ENCODE measurements around the gene TMEM18. TPM values are rescaled to one million over a fixed set of nuclear protein-coding genes. Genes with fewer than 3 reads are reported as not detected.

The TMEM18 gene
- total and polyA plus RNA-seq, 2 of the 13 experiments (the other 11 are each of a cell fraction or from before 2014, with no cell fraction given): 45.9 to 49.4 TPM

DNA sequence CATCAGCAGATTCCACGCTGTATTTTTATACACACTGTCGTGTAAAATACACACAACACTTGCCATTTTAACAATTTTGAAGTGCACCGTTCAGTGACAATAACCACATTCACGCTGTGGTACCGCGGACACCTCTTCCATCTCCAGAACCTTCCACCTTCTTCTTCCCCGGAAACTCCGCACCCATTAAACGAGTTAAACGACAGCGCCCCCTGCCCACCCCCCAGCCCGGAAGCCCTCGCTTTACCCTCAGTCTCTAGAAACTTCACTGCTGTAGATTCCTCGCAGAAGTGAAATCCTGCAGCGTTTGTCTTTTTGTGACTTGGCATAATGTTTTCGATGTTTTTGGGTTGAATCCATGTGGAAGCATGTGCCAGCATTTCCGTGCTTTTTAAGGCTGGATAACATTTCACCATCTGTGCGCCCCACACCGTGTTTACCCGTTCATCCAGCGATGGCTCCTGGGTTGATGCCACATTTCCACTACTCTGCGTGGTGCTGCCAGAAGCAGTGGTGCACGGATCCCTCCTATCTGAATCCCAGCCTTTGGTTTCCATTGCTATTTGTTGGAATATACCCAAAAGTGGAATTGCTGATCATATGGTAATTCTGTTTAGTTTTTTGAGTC lies 32.0 kb upstream of the TMEM18 start:
- ChIA-PET POLR2A (no interaction called here), CTCF (ENCODE audit: low intra/inter-chr PET ratio, low total read pairs) (no interaction called here)
- no peaks in the 10 kb centered on the region for H3K4me1 ChIP-seq (ENCODE audit: insufficient read depth, low read length)
- H4K20me1 ChIP-seq (ENCODE audit: insufficient read depth, low read length): no peaks in the 10 kb centered on the region
- H3K4me2 ChIP-seq (ENCODE audit: low read depth, low read length): no peak overlapping the region
- in situ Hi-C loops (cut with HindIII; ENCODE audit: extremely low pct_ligation_motif_present, low pct_unique_long_range_greater_than_20kb): loop anchor here (25.0 kb wide), 1 partner anchor 428 kb away; no protein-coding TSS in a partner anchor
- peaks cover 3 to 32% of the 10 kb centered on the region in 2 experiments; a peak in 3 of 5 replicates for H3K27me3 ChIP-seq (ENCODE audit: control insufficient read depth in 1 of 2, insufficient read depth in 2 of 2, low read length in 2 of 2)
- BruUV-seq (replicated peaks): no TSS peak
- intact Hi-C loops (cut with micrococcal nuclease; ENCODE audit: unreplicated experiment): no loop called here
- H3K79me2 ChIP-seq (ENCODE audit: insufficient read depth, low read length): no peaks in the 10 kb centered on the region
- H3K9ac ChIP-seq (ENCODE audit: insufficient read depth, low read depth, low read length): no peak overlapping the region
- ATAC-seq (no peak), DNase-seq (ENCODE audit: low spot score) (no peak), FAIRE-seq (no peak)
- 42% methylated on average over 23 of the region's 23 CpGs for WGBS (ENCODE audit: low lambda C conversion rate)
- no peaks in the 10 kb centered on the region for H3K9me3 ChIP-seq (ENCODE audit: low read length)
- TF ChIP-seq SNAI1 (CRISPR knock-in tag; IDR thresholded peaks at IDR 0.05; ENCODE audit: borderline replicate concordance): no peak
- TF ChIP-seq EZH2 (conservative IDR thresholded peaks at IDR 0.05; ENCODE audit: low read depth, low read length): no peak
- no peak for TF ChIP-seq RBFOX2 (IDR thresholded peaks at IDR 0.05; ENCODE audit: low read depth, low read length)
- no peak for TF ChIP-seq SMAD1 (CRISPR knock-in tag; IDR thresholded peaks at IDR 0.05; ENCODE audit: borderline replicate concordance, low read depth)
- no peak for TF ChIP-seq ZNF883 (CRISPR knock-in tag; IDR thresholded peaks at IDR 0.05; ENCODE audit: not compliant biosample characterization)
- H3K4me3 ChIP-seq (replicated peaks in 1 of 3; ENCODE audit: insufficient read depth in 1 of 3, low read depth in 2 of 3, low read length in 3 of 3): no peak overlapping the region
- no peak overlapping the region for H2AFZ ChIP-seq (ENCODE audit: low read length)
- H3K36me3 ChIP-seq (replicated peaks in 1 of 2; ENCODE audit: control insufficient read depth in 1 of 2, insufficient read depth in 2 of 2, low read length in 2 of 2): no peaks in the 10 kb centered on the region
- H3K27ac ChIP-seq (ENCODE audit: extremely low read length, insufficient read depth, low read length): no peak overlapping the region

DNA sequence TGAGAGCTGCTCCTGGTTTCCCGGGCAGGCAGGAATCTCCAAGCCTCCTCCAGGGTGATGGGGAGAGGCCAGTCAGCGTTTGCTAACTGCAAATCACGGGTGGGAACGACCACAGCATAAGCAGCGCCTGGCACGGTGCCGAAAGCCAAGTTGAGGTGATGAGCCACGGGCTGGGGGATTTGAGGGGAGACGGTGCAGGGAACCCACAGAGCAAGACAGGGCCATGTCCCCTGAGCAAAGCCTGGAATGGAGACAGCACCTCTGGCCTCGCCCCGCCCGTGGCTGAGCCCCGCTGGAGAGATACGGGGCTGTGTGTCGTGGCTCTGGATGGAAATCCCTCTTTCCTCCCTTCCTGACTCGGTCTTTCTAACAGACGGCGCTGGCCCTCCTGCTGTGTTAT lies 31.5 kb upstream of the TMEM18 start:
- no peak overlapping the region for H3K9ac ChIP-seq (ENCODE audit: insufficient read depth, low read depth, low read length)
- H3K4me1 ChIP-seq (ENCODE audit: insufficient read depth, low read length): no peaks in the 10 kb centered on the region
- in situ Hi-C loops (cut with HindIII; ENCODE audit: extremely low pct_ligation_motif_present, low pct_unique_long_range_greater_than_20kb): loop anchor here (25.0 kb wide), 1 partner anchor 429 kb away; no protein-coding TSS in a partner anchor
- DNase-seq (ENCODE audit: low spot score): no peak
- H3K9me3 ChIP-seq (ENCODE audit: low read length): no peaks in the 10 kb centered on the region
- H3K27me3 ChIP-seq (ENCODE audit: control insufficient read depth in 1 of 2, insufficient read depth in 2 of 2, low read length in 2 of 2): peaks cover 3 to 32% of the 10 kb centered on the region in 2 experiments; a peak in 3 of 5 replicates
- no peak overlapping the region for H3K4me3 ChIP-seq (replicated peaks in 1 of 3; ENCODE audit: insufficient read depth in 1 of 3, low read depth in 2 of 3, low read length in 3 of 3)
- no peak overlapping the region for H3K27ac ChIP-seq (ENCODE audit: extremely low read length, insufficient read depth, low read length)
- POLR2A ChIA-PET: no interaction called here
- no peak overlapping the region for H3K4me2 ChIP-seq (ENCODE audit: low read depth, low read length)
- no peaks in the 10 kb centered on the region for H3K79me2 ChIP-seq (ENCODE audit: insufficient read depth, low read length)
- BruUV-seq (replicated peaks): no TSS peak
- FAIRE-seq: no peak
- no peak for ATAC-seq
- CTCF ChIA-PET (ENCODE audit: low intra/inter-chr PET ratio, low total read pairs): no interaction called here
- H2AFZ ChIP-seq (ENCODE audit: low read length): no peak overlapping the region
- 25% methylated on average over 13 of the region's 18 CpGs for WGBS (ENCODE audit: low lambda C conversion rate)
- H3K36me3 ChIP-seq (replicated peaks in 1 of 2; ENCODE audit: control insufficient read depth in 1 of 2, insufficient read depth in 2 of 2, low read length in 2 of 2): no peaks in the 10 kb centered on the region
- intact Hi-C loops (cut with micrococcal nuclease; ENCODE audit: unreplicated experiment): no loop called here
- no peaks in the 10 kb centered on the region for H4K20me1 ChIP-seq (ENCODE audit: insufficient read depth, low read length)
- no peak for TF ChIP-seq ZNF296 (CRISPR knock-in tag; conservative IDR thresholded peaks at IDR 0.05)
- no peak for TF ChIP-seq ZNF350 (CRISPR knock-in tag; IDR thresholded peaks at IDR 0.05; ENCODE audit: borderline replicate concordance, low read depth)
- TF ChIP-seq, protein P1, sequence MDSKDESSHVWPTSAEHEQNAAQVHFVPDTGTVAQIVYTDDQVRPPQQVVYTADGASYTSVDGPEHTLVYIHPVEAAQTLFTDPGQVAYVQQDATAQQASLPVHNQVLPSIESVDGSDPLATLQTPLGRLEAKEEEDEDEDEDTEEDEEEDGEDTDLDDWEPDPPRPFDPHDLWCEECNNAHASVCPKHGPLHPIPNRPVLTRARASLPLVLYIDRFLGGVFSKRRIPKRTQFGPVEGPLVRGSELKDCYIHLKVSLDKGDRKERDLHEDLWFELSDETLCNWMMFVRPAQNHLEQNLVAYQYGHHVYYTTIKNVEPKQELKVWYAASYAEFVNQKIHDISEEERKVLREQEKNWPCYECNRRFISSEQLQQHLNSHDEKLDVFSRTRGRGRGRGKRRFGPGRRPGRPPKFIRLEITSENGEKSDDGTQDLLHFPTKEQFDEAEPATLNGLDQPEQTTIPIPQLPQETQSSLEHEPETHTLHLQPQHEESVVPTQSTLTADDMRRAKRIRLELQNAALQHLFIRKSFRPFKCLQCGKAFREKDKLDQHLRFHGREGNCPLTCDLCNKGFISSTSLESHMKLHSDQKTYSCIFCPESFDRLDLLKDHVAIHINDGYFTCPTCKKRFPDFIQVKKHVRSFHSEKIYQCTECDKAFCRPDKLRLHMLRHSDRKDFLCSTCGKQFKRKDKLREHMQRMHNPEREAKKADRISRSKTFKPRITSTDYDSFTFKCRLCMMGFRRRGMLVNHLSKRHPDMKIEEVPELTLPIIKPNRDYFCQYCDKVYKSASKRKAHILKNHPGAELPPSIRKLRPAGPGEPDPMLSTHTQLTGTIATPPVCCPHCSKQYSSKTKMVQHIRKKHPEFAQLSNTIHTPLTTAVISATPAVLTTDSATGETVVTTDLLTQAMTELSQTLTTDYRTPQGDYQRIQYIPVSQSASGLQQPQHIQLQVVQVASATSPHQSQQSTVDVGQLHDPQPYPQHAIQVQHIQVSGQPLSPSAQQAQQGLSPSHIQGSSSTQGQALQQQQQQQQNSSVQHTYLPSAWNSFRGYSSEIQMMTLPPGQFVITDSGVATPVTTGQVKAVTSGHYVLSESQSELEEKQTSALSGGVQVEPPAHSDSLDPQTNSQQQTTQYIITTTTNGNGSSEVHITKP (CRISPR knock-in tag; IDR thresholded peaks at IDR 0.05; ENCODE audit: low read depth): no peak
- no peak for TF ChIP-seq JDP2 (CRISPR knock-in tag; IDR thresholded peaks at IDR 0.05; ENCODE audit: borderline replicate concordance)
- no peak for TF ChIP-seq ZNF292 (CRISPR knock-in tag; IDR thresholded peaks at IDR 0.05; ENCODE audit: borderline replicate concordance, low read depth)
- no peak for TF ChIP-seq TP53 (CRISPR knock-in tag; conservative IDR thresholded peaks at IDR 0.05)
- TF ChIP-seq, protein P2, sequence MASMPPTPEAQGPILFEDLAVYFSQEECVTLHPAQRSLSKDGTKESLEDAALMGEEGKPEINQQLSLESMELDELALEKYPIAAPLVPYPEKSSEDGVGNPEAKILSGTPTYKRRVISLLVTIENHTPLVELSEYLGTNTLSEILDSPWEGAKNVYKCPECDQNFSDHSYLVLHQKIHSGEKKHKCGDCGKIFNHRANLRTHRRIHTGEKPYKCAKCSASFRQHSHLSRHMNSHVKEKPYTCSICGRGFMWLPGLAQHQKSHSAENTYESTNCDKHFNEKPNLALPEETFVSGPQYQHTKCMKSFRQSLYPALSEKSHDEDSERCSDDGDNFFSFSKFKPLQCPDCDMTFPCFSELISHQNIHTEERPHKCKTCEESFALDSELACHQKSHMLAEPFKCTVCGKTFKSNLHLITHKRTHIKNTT (CRISPR knock-in tag; IDR thresholded peaks at IDR 0.05): no peak
- TF ChIP-seq SP2 (CRISPR knock-in tag; IDR thresholded peaks at IDR 0.05): no peak
- TF ChIP-seq BRD4 (CRISPR knock-in tag; IDR thresholded peaks at IDR 0.05): no peak

All from HepG2 (cell line).